Pancreas (tissue), 10 donors: ENCODE results near the gene EML1. TPM values are rescaled to one million over a fixed set of nuclear protein-coding genes. Genes with fewer than 3 reads are reported as not detected.

Experiments
- ATAC-seq, 4 donors: fragments of 200-7000 bp; cut with Tn5 transposase; one replicate each; pipeline versions ENCODE4 v1.8.0 to v1.9.1; 2020; ENCODE audit warnings: mild to moderate bottlenecking in 4 of 4, moderate library complexity in 4 of 4
- DNase-seq, 6 donors: peaks; one replicate each; pipeline ENCODE4 v3.0.0-alpha.2; 2020
- FAIRE-seq: peaks from 2 replicates; lab custom pipeline; 2012; peaks lifted over from hg19 to GRCh38; lab: Jason Lieb, UNC
- H3K27ac ChIP-seq, 4 donors: fragments of 200-600 bp; sonication (generic); 1 replicate in 3 of 4; 2 replicates in 1 of 4; pipeline versions ENCODE4 v1.5.0 to v1.8.0; 2020
- H3K27me3 ChIP-seq, 4 donors: fragments of 200-600 bp; one replicate each; pipeline ENCODE4 v1.8.0; 2021
- H3K36me3 ChIP-seq, 3 donors: fragments of 200-600 bp; sonication (generic) in 1 of 3; one replicate each; pipeline versions ENCODE4 v1.5.0 to v1.8.0; 2020 to 2021
- H3K4me1 ChIP-seq, 3 donors: fragments of 200-600 bp; one replicate each; pipeline ENCODE4 v1.8.0; 2021
- H3K4me3 ChIP-seq, 4 donors: fragments of 200-600 bp; sonication (generic) in 2 of 4; one replicate each; pipeline versions ENCODE4 v1.5.0 to v1.8.0; 2020 to 2021
- H3K9me3 ChIP-seq, 4 donors: fragments of 200-600 bp; one replicate each; pipeline ENCODE4 v1.8.0; 2021
- CTCF ChIP-seq, 4 donors: fragments of 200-600 bp; sonication (generic) in 3 of 4; IDR thresholded peaks; one replicate each; pipeline versions ENCODE4 v1.5.0 to v1.8.0; 2021; ENCODE audit warnings: antibody characterized with exemption in 4 of 4
- WGBS, 2 donors: extraction: QIAGEN DNeasy Blood & Tissue Kit; methylation state at CpG; one replicate each; pipeline ENCODE4 v1.1.7; 2013; 5-methylcytosine and 5-hydroxymethylcytosine counted together
- intact Hi-C, 3 donors: fragments of 100-400 bp; cut with DNase I; formaldehyde crosslinking; loops; one replicate each; pipeline versions ENCODE4 v1.11.1 to v1.14.2; 2022
- polyA plus RNA-seq, 2 donors: library from polyadenylated mRNA; stranded (reverse); fragments of 200-250 nt; gene quantifications; one replicate each; pipeline ENCODE4 v1.2.3, GENCODE V29; 2013
- total RNA-seq, 6 donors: library from RNA; stranded (reverse); fragmentation: NEBNext Ultra II Directional in 4 of 6; extraction: Animal tissue kit (Norgen Biotek cat#: 25700) in 4 of 6; gene quantifications; one replicate each; pipeline versions ENCODE4 v1.2.1 to v1.2.4, GENCODE V29; 2021 to 2023
- donor health status: healthy with polysubstance abuse.
- donor health status: DM: no; HTN: no; CAD: no; lungs with moderate emphysema.
- donor health status: DM: no; HTN: no; CAD: no.
- donor health status: control.
- donor health status: control.
- donor health status: Bipolar disorder and iron deficiency.
- donor health status: DM: yes; HTN: yes; CAD: no.
- donor health status: DM: no; HTN: no; CAD: no.
- donor health status: DM: no; HTN: no; CAD: no.
- donor health status: DM: yes; HTN: yes; CAD: no.

EML1 gene
- total and polyA plus RNA-seq, 8 donors: 3.8 to 13.4 (median 9.7) TPM

GRCh38 chr14:99756796-99757195, 36.4 kb upstream of the EML1 start:
- no peak for TF ChIP-seq CTCF (IDR thresholded peaks at IDR 0.05)
- 88 to 93% methylated on average over 21 of the region's 21 CpGs for WGBS, 2 donors
- no peak for DNase-seq
- intact Hi-C loops: no loop called here
- no peak for FAIRE-seq
- H3K27ac ChIP-seq: peak overlapping the region in 2 of 4 donors; percentile 27 to 50
- peaks cover 0 to 8% (median 0%) of the 10 kb centered on the region in 3 donors for H3K4me1 ChIP-seq
- H3K36me3 ChIP-seq: no peaks in the 10 kb centered on the region
- no peaks in the 10 kb centered on the region for H3K9me3 ChIP-seq
- H3K27me3 ChIP-seq: no peaks in the 10 kb centered on the region
- ATAC-seq: no peak
- no peak overlapping the region for H3K4me3 ChIP-seq

- no peaks in the 10 kb centered on the region for H3K27me3 ChIP-seq
- H3K4me3 ChIP-seq: no peak overlapping the region
- H3K27ac ChIP-seq: no peak overlapping the region
- TF ChIP-seq CTCF (IDR thresholded peaks at IDR 0.05): no peak
- no peaks in the 10 kb centered on the region for H3K9me3 ChIP-seq
- no peak for DNase-seq
- intact Hi-C loops: no loop called here
- H3K36me3 ChIP-seq: no peaks in the 10 kb centered on the region
- no peak for ATAC-seq
- FAIRE-seq: no peak
- WGBS, 2 donors: 85 to 87% methylated on average over 12 of the region's 12 CpGs
- H3K4me1 ChIP-seq: peaks cover 0 to 8% (median 0%) of the 10 kb centered on the region in 3 donors
Measured at GRCh38 chr14:99757331-99758070, 35.7 kb upstream of the EML1 start.

DNA sequence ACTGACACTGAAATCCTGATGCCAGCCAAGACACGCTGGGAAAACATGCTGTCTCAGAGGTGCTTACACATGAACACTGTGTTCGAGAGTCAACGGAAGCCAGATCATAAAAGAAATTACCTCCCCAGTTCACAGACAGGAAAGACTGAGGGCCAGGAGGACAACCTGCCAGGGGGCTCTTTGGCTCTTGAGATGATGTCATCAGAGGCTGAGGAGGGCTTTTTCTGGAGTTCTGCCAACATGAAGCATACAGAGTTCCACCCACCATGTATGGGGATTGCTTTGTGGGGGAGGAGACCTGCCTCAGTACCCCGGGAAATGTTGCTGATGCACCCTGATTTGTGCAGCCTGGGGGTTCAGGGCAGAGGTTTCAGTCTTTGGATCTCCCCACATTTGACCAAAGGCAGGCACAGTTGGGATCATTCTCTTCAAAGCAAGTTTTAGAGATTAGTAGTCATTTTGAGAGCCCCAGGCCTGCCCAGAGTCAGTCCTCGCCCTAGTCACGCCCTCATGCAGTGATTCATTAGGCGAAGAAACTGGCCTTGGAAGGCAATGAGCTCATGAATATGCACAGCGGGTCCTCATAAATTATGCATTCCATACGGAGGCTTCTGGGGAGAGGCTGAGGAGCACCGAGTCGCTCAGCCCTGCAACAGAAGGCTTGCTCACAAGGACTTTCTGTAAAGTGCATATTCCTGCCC, 34.9 kb upstream of the EML1 start:
- Histone ChIP-seq H3K36me3 (no peaks in the 10 kb centered on the region), H3K27me3 (no peaks in the 10 kb centered on the region), H3K4me3 (no peak overlapping the region), H3K27ac (no peak overlapping the region), H3K4me1 (peaks cover 0 to 8% (median 0%) of the 10 kb centered on the region in 3 donors), H3K9me3 (no peaks in the 10 kb centered on the region)
- TF ChIP-seq CTCF (IDR thresholded peaks at IDR 0.05): no peak
- DNase-seq: no peak
- WGBS, 2 donors: 83 to 91% methylated on average over 11 of the region's 11 CpGs
- no peak for ATAC-seq
- intact Hi-C loops: no loop called here
- no peak for FAIRE-seq

- intact Hi-C loops: no loop called here
- TF ChIP-seq CTCF (IDR thresholded peaks at IDR 0.05): no peak
- no peak for DNase-seq
- 77 to 78% methylated on average over 7 of the region's 7 CpGs for WGBS, 2 donors
- no peak overlapping the region for H3K27ac ChIP-seq
- no peak for FAIRE-seq
- H3K9me3 ChIP-seq: no peaks in the 10 kb centered on the region
- H3K36me3 ChIP-seq: no peaks in the 10 kb centered on the region
- ATAC-seq: no peak
- peaks cover 0 to 8% (median 0%) of the 10 kb centered on the region in 3 donors for H3K4me1 ChIP-seq
- H3K27me3 ChIP-seq: no peaks in the 10 kb centered on the region
- H3K4me3 ChIP-seq: no peak overlapping the region
Measured at GRCh38 chr14:99758872-99759545, 34.2 kb upstream of the EML1 start.
